ENCODE results near the gene ACOXL. TPM values are rescaled to one million over a fixed set of nuclear protein-coding genes. Genes with fewer than 3 reads are reported as not detected.

The ACOXL gene
- total and polyA plus RNA-seq, 2 donors: 0.38 to 0.41 TPM

DNA sequence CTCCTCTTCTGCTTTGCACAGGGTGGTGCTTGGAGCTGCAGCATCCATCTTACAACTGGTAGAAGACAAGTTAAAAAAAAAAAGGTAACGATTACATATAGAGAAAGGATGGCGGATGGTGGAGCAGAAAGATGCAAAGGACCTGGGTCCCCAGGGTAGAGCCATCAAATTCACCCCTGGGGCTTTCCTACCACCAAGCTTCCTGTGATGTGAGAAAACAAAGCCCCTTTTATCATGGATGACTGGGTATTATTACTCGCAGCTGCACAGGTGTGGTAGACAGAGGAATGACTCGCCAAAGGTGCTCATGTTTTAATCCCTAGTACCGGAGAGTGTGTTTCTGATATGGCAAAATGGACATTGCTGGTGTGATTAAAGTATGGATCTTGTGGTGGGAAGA, 1.3 kb upstream of the ACOXL start:
- Histone ChIP-seq H3K36me3 (ENCODE audit: control insufficient read depth in 2 of 2, insufficient read depth in 2 of 2, low read length in 1 of 2) (no peaks in the 10 kb centered on the region), H3K4me3 (ENCODE audit: low read length in 2 of 2) (no peak overlapping the region), H3K4me1 (ENCODE audit: control insufficient read depth in 2 of 2, insufficient read depth in 2 of 2, low read length in 2 of 2) (peaks cover 6 to 17% of the 10 kb centered on the region in 2 donors), H3K9me3 (ENCODE audit: control insufficient read depth in 2 of 2, insufficient read depth in 1 of 2, low read length in 1 of 2) (peaks cover 0 to 7% of the 10 kb centered on the region in 2 donors), H3K27ac (ENCODE audit: low read depth in 1 of 2, low read length in 1 of 2) (no peak overlapping the region), H3K27me3 (ENCODE audit: control insufficient read depth in 2 of 2, insufficient read depth in 1 of 2, low read length in 1 of 2) (peaks cover 25 to 51% of the 10 kb centered on the region in 2 donors)
- no peak for DNase-seq (ENCODE audit: low read depth in 6 of 9, low spot score in 9 of 9)
- WGBS: 96% methylated on average over 5 of the region's 5 CpGs

DNA sequence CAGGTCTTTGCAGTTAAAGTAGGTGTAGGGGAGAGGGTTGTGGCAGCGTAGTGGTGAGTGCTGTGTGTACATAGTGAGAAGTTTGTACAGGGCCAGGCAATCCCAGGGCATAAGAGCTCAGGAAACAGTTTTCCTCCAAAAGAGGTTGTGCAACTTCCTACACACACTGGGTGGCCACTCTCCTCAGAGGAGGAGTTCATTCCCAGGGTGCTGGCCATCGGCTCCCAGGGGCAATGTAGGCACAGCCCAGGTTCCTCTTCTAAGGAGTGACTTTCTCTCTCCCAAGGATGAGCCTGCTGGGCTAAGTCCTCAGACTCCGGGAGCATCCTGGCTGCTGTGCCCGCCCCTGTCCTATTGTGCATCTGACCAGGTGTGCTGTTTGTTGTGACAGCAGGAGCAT, 3.0 kb downstream of the ACOXL start:
- no peak for DNase-seq (ENCODE audit: low read depth in 6 of 9, low spot score in 9 of 9)
- Histone ChIP-seq H3K9me3 (ENCODE audit: control insufficient read depth in 2 of 2, insufficient read depth in 1 of 2, low read length in 1 of 2) (peaks cover 2 to 7% of the 10 kb centered on the region in 2 donors), H3K27me3 (ENCODE audit: control insufficient read depth in 2 of 2, insufficient read depth in 1 of 2, low read length in 1 of 2) (peaks cover 25 to 53% of the 10 kb centered on the region in 2 donors), H3K36me3 (ENCODE audit: control insufficient read depth in 2 of 2, insufficient read depth in 2 of 2, low read length in 1 of 2) (no peaks in the 10 kb centered on the region), H3K4me3 (ENCODE audit: low read length in 2 of 2) (no peak overlapping the region), H3K27ac (ENCODE audit: low read depth in 1 of 2, low read length in 1 of 2) (no peak overlapping the region), H3K4me1 (ENCODE audit: control insufficient read depth in 2 of 2, insufficient read depth in 2 of 2, low read length in 2 of 2) (peaks cover 6 to 10% of the 10 kb centered on the region in 2 donors)
- WGBS: 62% methylated on average over 4 of the region's 4 CpGs

DNA sequence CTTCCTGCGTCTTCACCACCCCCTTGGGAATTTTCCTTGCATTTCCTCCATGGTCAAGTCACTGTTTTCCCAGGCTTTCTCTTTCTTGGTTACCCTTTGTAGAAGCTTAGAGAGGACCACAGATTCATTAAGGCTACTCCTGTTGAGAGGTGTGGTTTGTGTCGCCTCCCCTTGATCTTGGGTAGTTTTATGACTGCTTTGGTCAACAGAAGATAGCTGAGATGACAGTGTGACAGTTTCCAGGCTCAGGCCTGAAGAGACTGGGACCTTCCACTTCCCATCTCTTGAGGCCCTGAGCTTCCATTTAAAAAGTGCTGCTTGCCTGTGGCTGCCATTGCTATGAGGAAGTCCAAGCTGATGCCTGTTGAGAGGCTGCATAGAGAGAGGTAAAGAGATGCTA, 5.4 kb downstream of the ACOXL start:
- 97% methylated on average over 2 of the region's 2 CpGs for WGBS
- Histone ChIP-seq H3K27me3 (ENCODE audit: control insufficient read depth in 2 of 2, insufficient read depth in 1 of 2, low read length in 1 of 2) (peaks cover 18 to 38% of the 10 kb centered on the region in 2 donors), H3K4me3 (ENCODE audit: low read length in 2 of 2) (no peak overlapping the region), H3K27ac (ENCODE audit: low read depth in 1 of 2, low read length in 1 of 2) (no peak overlapping the region), H3K4me1 (ENCODE audit: control insufficient read depth in 2 of 2, insufficient read depth in 2 of 2, low read length in 2 of 2) (peaks cover 2 to 17% of the 10 kb centered on the region in 2 donors), H3K36me3 (ENCODE audit: control insufficient read depth in 2 of 2, insufficient read depth in 2 of 2, low read length in 1 of 2) (no peaks in the 10 kb centered on the region), H3K9me3 (ENCODE audit: control insufficient read depth in 2 of 2, insufficient read depth in 1 of 2, low read length in 1 of 2) (peaks cover 2 to 3% of the 10 kb centered on the region in 2 donors)
- DNase-seq (ENCODE audit: low read depth in 6 of 9, low spot score in 9 of 9): no peak

DNA sequence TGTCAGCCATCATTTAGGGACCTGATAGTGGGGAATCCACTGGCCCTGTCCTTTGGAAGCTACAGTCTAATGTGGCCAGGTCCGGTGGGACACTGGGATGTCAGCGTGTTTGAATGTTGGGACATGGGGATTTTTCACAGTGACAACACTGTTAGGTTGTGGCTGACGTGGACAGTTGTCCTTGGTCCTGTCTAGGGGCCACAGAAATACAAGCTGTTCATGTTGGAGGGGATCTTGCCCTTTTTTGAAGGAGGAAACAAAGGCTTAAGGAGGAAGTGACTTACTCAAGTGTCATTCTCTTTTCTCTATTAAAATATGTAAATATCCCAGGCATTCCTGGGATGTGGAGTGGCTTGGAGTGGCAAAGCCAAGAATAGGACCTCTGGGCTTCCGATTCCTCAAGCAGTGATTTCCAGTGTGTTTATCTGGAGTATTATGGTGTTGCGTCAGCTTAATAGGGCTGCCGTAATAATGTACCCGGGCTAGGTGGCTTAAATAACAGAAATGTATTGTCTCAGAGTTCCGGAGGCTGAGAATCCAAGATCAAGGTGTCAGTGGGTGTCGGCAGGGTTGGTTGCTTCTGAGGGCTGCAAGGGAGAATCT, 8.5 kb downstream of the ACOXL start:
- Histone ChIP-seq H3K27ac (ENCODE audit: low read depth in 1 of 2, low read length in 1 of 2) (no peak overlapping the region), H3K4me3 (ENCODE audit: low read length in 2 of 2) (no peak overlapping the region), H3K4me1 (ENCODE audit: control insufficient read depth in 2 of 2, insufficient read depth in 2 of 2, low read length in 2 of 2) (peaks cover 0 to 19% of the 10 kb centered on the region in 2 donors), H3K9me3 (ENCODE audit: control insufficient read depth in 2 of 2, insufficient read depth in 1 of 2, low read length in 1 of 2) (peaks cover 0 to 2% of the 10 kb centered on the region in 2 donors), H3K36me3 (ENCODE audit: control insufficient read depth in 2 of 2, insufficient read depth in 2 of 2, low read length in 1 of 2) (no peaks in the 10 kb centered on the region), H3K27me3 (ENCODE audit: control insufficient read depth in 2 of 2, insufficient read depth in 1 of 2, low read length in 1 of 2) (peaks cover 0 to 25% of the 10 kb centered on the region in 2 donors)
- 95% methylated on average over 9 of the region's 9 CpGs for WGBS
- DNase-seq (ENCODE audit: low read depth in 6 of 9, low spot score in 9 of 9): no peak

DNA sequence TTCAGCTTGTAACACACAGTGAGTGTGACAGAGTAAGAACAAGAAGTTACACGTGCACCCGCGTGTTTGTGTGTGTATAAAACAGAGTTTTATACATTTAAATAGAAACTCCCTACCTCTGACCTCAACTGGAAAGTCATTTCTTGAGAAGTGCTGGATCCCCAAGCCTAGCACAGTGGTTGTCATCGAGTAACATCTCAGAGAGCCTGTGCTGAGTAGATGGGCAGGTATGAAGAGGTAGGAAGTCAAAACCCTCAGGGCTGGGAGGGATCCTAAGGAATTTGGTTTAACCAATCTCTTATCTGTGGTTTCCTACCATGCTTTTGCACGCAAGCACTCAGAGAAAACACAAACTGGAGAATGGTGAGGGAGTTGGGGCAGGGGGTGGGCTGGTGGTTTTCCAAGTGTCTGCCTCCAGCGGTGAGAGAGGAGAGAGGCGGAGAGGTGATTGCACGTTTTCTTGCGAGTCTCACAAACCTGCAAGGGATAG, 9.2 kb downstream of the ACOXL start:
- WGBS: 43% methylated on average over 9 of the region's 9 CpGs
- Histone ChIP-seq H3K27me3 (ENCODE audit: control insufficient read depth in 2 of 2, insufficient read depth in 1 of 2, low read length in 1 of 2) (peaks cover 0 to 27% of the 10 kb centered on the region in 2 donors), H3K36me3 (ENCODE audit: control insufficient read depth in 2 of 2, insufficient read depth in 2 of 2, low read length in 1 of 2) (no peaks in the 10 kb centered on the region), H3K4me3 (ENCODE audit: low read length in 2 of 2) (no peak overlapping the region), H3K9me3 (ENCODE audit: control insufficient read depth in 2 of 2, insufficient read depth in 1 of 2, low read length in 1 of 2) (peaks cover 0 to 2% of the 10 kb centered on the region in 2 donors), H3K4me1 (ENCODE audit: control insufficient read depth in 2 of 2, insufficient read depth in 2 of 2, low read length in 2 of 2) (peaks cover 0 to 26% of the 10 kb centered on the region in 2 donors), H3K27ac (ENCODE audit: low read depth in 1 of 2, low read length in 1 of 2) (no peak overlapping the region)
- DNase-seq (ENCODE audit: low read depth in 6 of 9, low spot score in 9 of 9): no peak

DNA sequence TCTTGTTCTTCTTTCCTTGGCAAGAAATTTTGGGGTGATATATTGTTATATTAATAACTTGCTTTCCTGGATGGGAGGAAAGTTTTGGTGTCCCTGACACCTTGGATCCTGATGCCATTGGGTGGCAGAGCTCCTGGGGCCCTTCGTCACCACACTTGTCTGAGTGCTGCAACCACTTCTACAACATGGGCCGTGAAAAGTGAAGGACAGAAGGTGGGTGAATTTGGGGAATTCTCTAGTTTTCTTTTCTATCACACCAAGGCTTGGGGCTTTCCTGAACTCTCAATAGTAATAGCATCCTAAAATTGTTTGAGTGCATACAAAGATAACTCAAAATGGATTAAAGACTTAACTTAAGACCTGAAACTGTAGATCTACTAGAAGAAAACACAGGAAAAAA, 10.0 kb downstream of the ACOXL start:
- WGBS: 95% methylated on average over 2 of the region's 2 CpGs
- DNase-seq (ENCODE audit: low read depth in 6 of 9, low spot score in 9 of 9): no peak
- Histone ChIP-seq H3K9me3 (ENCODE audit: control insufficient read depth in 2 of 2, insufficient read depth in 1 of 2, low read length in 1 of 2) (peaks cover 0 to 2% of the 10 kb centered on the region in 2 donors), H3K36me3 (ENCODE audit: control insufficient read depth in 2 of 2, insufficient read depth in 2 of 2, low read length in 1 of 2) (no peaks in the 10 kb centered on the region), H3K27me3 (ENCODE audit: control insufficient read depth in 2 of 2, insufficient read depth in 1 of 2, low read length in 1 of 2) (peaks cover 0 to 28% of the 10 kb centered on the region in 2 donors), H3K27ac (ENCODE audit: low read depth in 1 of 2, low read length in 1 of 2) (no peak overlapping the region), H3K4me3 (ENCODE audit: low read length in 2 of 2) (no peak overlapping the region), H3K4me1 (ENCODE audit: control insufficient read depth in 2 of 2, insufficient read depth in 2 of 2, low read length in 2 of 2) (peaks cover 7 to 35% of the 10 kb centered on the region in 2 donors)

DNA sequence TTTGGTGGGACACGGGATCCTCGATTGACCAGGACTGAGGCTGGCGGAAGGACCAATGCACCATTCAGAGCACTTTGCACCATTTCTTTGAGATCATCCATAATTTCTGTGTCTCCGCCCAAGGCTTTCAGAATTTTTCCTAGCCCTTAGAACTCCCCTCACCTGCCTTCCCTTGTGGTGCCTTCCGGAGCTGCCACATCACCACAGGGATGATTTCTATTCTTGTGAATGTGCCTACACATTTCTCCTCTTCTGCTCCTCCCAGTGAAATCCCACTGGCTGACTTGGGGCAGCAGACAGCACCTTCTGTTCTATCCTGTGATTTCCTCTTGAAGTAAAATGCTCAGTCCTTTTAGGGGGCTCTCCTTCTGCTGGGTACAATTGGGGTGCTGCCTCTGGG, 11.2 kb downstream of the ACOXL start:
- Histone ChIP-seq H3K4me1 (ENCODE audit: control insufficient read depth in 2 of 2, insufficient read depth in 2 of 2, low read length in 2 of 2) (peaks cover 15 to 47% of the 10 kb centered on the region in 2 donors), H3K4me3 (ENCODE audit: low read length in 2 of 2) (no peak overlapping the region), H3K9me3 (ENCODE audit: control insufficient read depth in 2 of 2, insufficient read depth in 1 of 2, low read length in 1 of 2) (peaks cover 0 to 2% of the 10 kb centered on the region in 2 donors), H3K27ac (ENCODE audit: low read depth in 1 of 2, low read length in 1 of 2) (no peak overlapping the region), H3K36me3 (ENCODE audit: control insufficient read depth in 2 of 2, insufficient read depth in 2 of 2, low read length in 1 of 2) (no peaks in the 10 kb centered on the region), H3K27me3 (ENCODE audit: control insufficient read depth in 2 of 2, insufficient read depth in 1 of 2, low read length in 1 of 2) (peaks cover 0 to 30% of the 10 kb centered on the region in 2 donors)
- WGBS: 98% methylated on average over 5 of the region's 5 CpGs
- no peak for DNase-seq (ENCODE audit: low read depth in 6 of 9, low spot score in 9 of 9)

DNA sequence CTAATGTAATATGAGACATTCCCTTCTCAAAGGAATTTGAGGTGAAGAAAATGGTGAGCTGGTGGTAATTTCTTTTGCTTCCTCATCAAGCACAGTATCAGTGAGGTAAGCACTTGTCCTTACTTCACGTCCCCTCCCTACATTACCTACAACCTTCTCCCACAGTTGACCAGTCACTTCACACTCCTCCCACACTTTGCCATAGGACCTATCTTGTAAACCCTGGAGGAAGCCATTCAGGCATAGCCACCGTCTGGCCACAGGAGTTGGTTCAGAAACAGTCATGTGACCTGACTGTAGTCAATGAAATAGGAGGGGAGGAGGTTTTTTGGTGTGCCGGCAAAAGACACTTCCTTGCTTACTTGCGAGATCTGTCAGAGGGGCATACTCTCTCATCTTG, 12.1 kb downstream of the ACOXL start:
- WGBS: 96% methylated on average over 4 of the region's 4 CpGs
- peaks cover 3 to 32% of the 10 kb centered on the region in 2 donors for H3K27me3 ChIP-seq (ENCODE audit: control insufficient read depth in 2 of 2, insufficient read depth in 1 of 2, low read length in 1 of 2)
- H3K27ac ChIP-seq (ENCODE audit: low read depth in 1 of 2, low read length in 1 of 2): no peak overlapping the region
- peaks cover 18 to 54% of the 10 kb centered on the region in 2 donors for H3K4me1 ChIP-seq (ENCODE audit: control insufficient read depth in 2 of 2, insufficient read depth in 2 of 2, low read length in 2 of 2)
- no peak for DNase-seq (ENCODE audit: low read depth in 6 of 9, low spot score in 9 of 9)
- H3K36me3 ChIP-seq (ENCODE audit: control insufficient read depth in 2 of 2, insufficient read depth in 2 of 2, low read length in 1 of 2): no peaks in the 10 kb centered on the region
- H3K4me3 ChIP-seq (ENCODE audit: low read length in 2 of 2): no peak overlapping the region
- H3K9me3 ChIP-seq (ENCODE audit: control insufficient read depth in 2 of 2, insufficient read depth in 1 of 2, low read length in 1 of 2): peaks cover 0 to under 1% of the 10 kb centered on the region in 2 donors

DNA sequence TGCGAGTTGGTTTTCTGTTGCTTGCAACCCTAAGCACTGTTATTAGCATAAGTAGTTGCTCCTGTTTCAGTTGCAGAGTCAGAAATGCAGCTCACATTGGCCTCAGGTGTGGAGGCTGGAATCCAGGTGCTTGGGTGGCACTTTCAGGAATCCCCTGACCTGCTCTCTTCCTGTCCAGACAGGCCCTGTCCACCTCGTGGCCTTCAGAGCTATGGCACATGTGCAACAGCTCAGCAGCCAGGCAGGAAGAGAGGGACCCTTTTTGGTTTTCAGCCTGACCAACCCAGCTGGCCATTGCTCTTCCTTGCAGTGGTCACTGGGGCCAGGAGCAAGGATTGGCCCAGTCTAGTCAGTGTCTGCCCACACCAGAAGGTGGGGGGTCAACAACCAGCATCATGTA, 12.7 kb downstream of the ACOXL start:
- H3K4me1 ChIP-seq (ENCODE audit: control insufficient read depth in 2 of 2, insufficient read depth in 2 of 2, low read length in 2 of 2): peaks cover 18 to 57% of the 10 kb centered on the region in 2 donors
- no peak for DNase-seq (ENCODE audit: low read depth in 6 of 9, low spot score in 9 of 9)
- no peaks in the 10 kb centered on the region for H3K36me3 ChIP-seq (ENCODE audit: control insufficient read depth in 2 of 2, insufficient read depth in 2 of 2, low read length in 1 of 2)
- H3K4me3 ChIP-seq (ENCODE audit: low read length in 2 of 2): no peak overlapping the region
- WGBS: 95% methylated on average over 2 of the region's 2 CpGs
- H3K9me3 ChIP-seq (ENCODE audit: control insufficient read depth in 2 of 2, insufficient read depth in 1 of 2, low read length in 1 of 2): no peaks in the 10 kb centered on the region
- H3K27me3 ChIP-seq (ENCODE audit: control insufficient read depth in 2 of 2, insufficient read depth in 1 of 2, low read length in 1 of 2): peaks cover 6 to 36% of the 10 kb centered on the region in 2 donors
- no peak overlapping the region for H3K27ac ChIP-seq (ENCODE audit: low read depth in 1 of 2, low read length in 1 of 2)
